GM21360 (cell line): ENCODE results near the gene PSG7.
"Not testable (repeated sequence)": the region's sequence is repeated elsewhere in the genome, so short reads cannot be mapped to it uniquely, and the experiment has no call there.

ENCODE experiments used
- ATAC-seq: cut with Tn5 transposase; IDR thresholded peaks from one replicate; pipeline ENCODE4 v1.9.1; 2021; ENCODE audit warnings: mild to moderate bottlenecking, moderate library complexity; ENCODE audit not compliant: unreplicated experiment

PSG7 gene

GRCh38 chr19:42937107-42937506 is at the start of gene PSG7:
PSG7 (minus strand) TSS chr19:42937207; CDS start chr19:42937076, 131 bp downstream.
- ATAC-seq: not testable (repeated sequence)

- ATAC-seq: no peak
These were observed 48.6 kb upstream of the PSG7 start for GRCh38 chr19:42985588-42985987.

- not testable (repeated sequence) for ATAC-seq
These were observed 45.1 kb upstream of the PSG7 start for GRCh38 chr19:42982111-42982510.

GRCh38 chr19:42971451-42971850 is 34.4 kb upstream of the PSG7 start:
- ATAC-seq: not testable (repeated sequence)

- ATAC-seq: no peak
These were observed 28.2 kb upstream of the PSG7 start for GRCh38 chr19:42965176-42965575.

- ATAC-seq: no peak
These were observed 24.1 kb upstream of the PSG7 start for GRCh38 chr19:42961119-42961518.

- ATAC-seq: not testable (repeated sequence)
These were observed 15.1 kb upstream of the PSG7 start for GRCh38 chr19:42952126-42952525.

- not testable (repeated sequence) for ATAC-seq
These were observed 14.5 kb upstream of the PSG7 start for GRCh38 chr19:42951476-42951875.

GRCh38 chr19:42942187-42942789 is 5.3 kb upstream of the PSG7 start:
- ATAC-seq: no peak

GRCh38 chr19:42934726-42935125 is 2.3 kb downstream of the PSG7 start:
- ATAC-seq: not testable (repeated sequence)

GRCh38 chr19:42934183-42934582 is 2.8 kb downstream of the PSG7 start:
- ATAC-seq: not testable (repeated sequence)

- not testable (repeated sequence) for ATAC-seq
These were observed 3.6 kb downstream of the PSG7 start for GRCh38 chr19:42933412-42933811.

- not testable (repeated sequence) for ATAC-seq
These were observed 4.4 kb downstream of the PSG7 start for GRCh38 chr19:42932485-42933101.

- ATAC-seq: not testable (repeated sequence)
These were observed 6.8 kb downstream of the PSG7 start for GRCh38 chr19:42930214-42930613.

- no peak for ATAC-seq
These were observed 8.1 kb downstream of the PSG7 start for GRCh38 chr19:42928896-42929295.

GRCh38 chr19:42926781-42927180 is 10.2 kb downstream of the PSG7 start:
- ATAC-seq: no peak

- not testable (repeated sequence) for ATAC-seq
These were observed 13.9 kb downstream of the PSG7 start for GRCh38 chr19:42923106-42923505.

- not testable (repeated sequence) for ATAC-seq
These were observed 16.0 kb downstream of the PSG7 start for GRCh38 chr19:42920971-42921370.

- ATAC-seq: no peak
These were observed 17.3 kb downstream of the PSG7 start for GRCh38 chr19:42919757-42920079.

GRCh38 chr19:42919070-42919756 is 17.8 kb downstream of the PSG7 start:
- ATAC-seq: not testable (repeated sequence)

- ATAC-seq: not testable (repeated sequence)
These were observed 18.5 kb downstream of the PSG7 start for GRCh38 chr19:42918377-42919069.
